DLD1 (cell line): ENCODE data around the gene ERICH2.

Experiments used
- in situ Hi-C: cut with HindIII; loops from 2 replicates; pipeline ENCODE4 v1.10.0; 2017; ENCODE audit warnings: low sequenced_read_pairs

The ERICH2 gene

GRCh38 chr2:170816504-170817092, 46.4 kb downstream of the ERICH2 start, which contains the start of gene GAD1:
TSS of gene GAD1 (plus strand) at chr2:170816887. CDS start at chr2:170818592, 1,705 bp downstream.
- in situ Hi-C loops, result loop anchor here (25.0 kb wide), 1 partner anchor 429 kb away; no protein-coding TSS in a partner anchor

- in situ Hi-C loops, result loop anchor here (25.0 kb wide), 1 partner anchor 430 kb away; no protein-coding TSS in a partner anchor
Observed at GRCh38 chr2:170817093-170818035, 47.2 kb downstream of the ERICH2 start.

- in situ Hi-C loops, result loop anchor here (25.0 kb wide), 1 partner anchor 431 kb away; no protein-coding TSS in a partner anchor
Observed at GRCh38 chr2:170818036-170818751, 48.0 kb downstream of the ERICH2 start.

GRCh38 chr2:170818752-170819470, 48.7 kb downstream of the ERICH2 start:
- in situ Hi-C loops, result loop anchor here (25.0 kb wide), 1 partner anchor 432 kb away; no protein-coding TSS in a partner anchor

- in situ Hi-C loops, result loop anchor here (25.0 kb wide), 1 partner anchor 433 kb away; no protein-coding TSS in a partner anchor
Observed at GRCh38 chr2:170819680-170820664, 49.8 kb downstream of the ERICH2 start.

GRCh38 chr2:170820757-170821530, 50.8 kb downstream of the ERICH2 start:
- in situ Hi-C loops, result loop anchor here (25.0 kb wide), 1 partner anchor 434 kb away; no protein-coding TSS in a partner anchor

GRCh38 chr2:170821531-170822289, 51.5 kb downstream of the ERICH2 start:
- in situ Hi-C loops, result loop anchor here (25.0 kb wide), 1 partner anchor 434 kb away; no protein-coding TSS in a partner anchor

- in situ Hi-C loops, result loop anchor here (25.0 kb wide), 1 partner anchor 435 kb away; no protein-coding TSS in a partner anchor
Observed at GRCh38 chr2:170822290-170823087, 52.3 kb downstream of the ERICH2 start.

- in situ Hi-C loops, result loop anchor here (25.0 kb wide), 1 partner anchor 436 kb away; no protein-coding TSS in a partner anchor
Observed at GRCh38 chr2:170823088-170823897, 53.1 kb downstream of the ERICH2 start.

- in situ Hi-C loops, result loop anchor here (25.0 kb wide), 1 partner anchor 437 kb away; no protein-coding TSS in a partner anchor
Observed at GRCh38 chr2:170823898-170824215, 53.7 kb downstream of the ERICH2 start.

- in situ Hi-C loops, result loop anchor here (25.0 kb wide), 1 partner anchor 437 kb away; no protein-coding TSS in a partner anchor
Observed at GRCh38 chr2:170824526-170825015, 54.4 kb downstream of the ERICH2 start.

GRCh38 chr2:170827841-170828532, 57.8 kb downstream of the ERICH2 start:
- in situ Hi-C loops, result no loop called here

- in situ Hi-C loops, result no loop called here
Observed at GRCh38 chr2:170828533-170828916, 58.3 kb downstream of the ERICH2 start.

GRCh38 chr2:170829036-170829435, 58.9 kb downstream of the ERICH2 start:
- in situ Hi-C loops, result no loop called here

- in situ Hi-C loops, result no loop called here
Observed at GRCh38 chr2:170830166-170830565, 60.0 kb downstream of the ERICH2 start.
